ENCODE results near the gene STOX2. TPM values are rescaled to one million over a fixed set of nuclear protein-coding genes. Genes with fewer than 3 reads are reported as not detected.
A peak's percentile ranks its signal among the peaks of the same experiment; 100 is the strongest.
"Not testable (repeated sequence)": the region's sequence is repeated elsewhere in the genome, so short reads cannot be mapped to it uniquely, and the experiment has no call there.

STOX2 gene
- total RNA-seq, 1 donor, result 0.36 TPM

DNA sequence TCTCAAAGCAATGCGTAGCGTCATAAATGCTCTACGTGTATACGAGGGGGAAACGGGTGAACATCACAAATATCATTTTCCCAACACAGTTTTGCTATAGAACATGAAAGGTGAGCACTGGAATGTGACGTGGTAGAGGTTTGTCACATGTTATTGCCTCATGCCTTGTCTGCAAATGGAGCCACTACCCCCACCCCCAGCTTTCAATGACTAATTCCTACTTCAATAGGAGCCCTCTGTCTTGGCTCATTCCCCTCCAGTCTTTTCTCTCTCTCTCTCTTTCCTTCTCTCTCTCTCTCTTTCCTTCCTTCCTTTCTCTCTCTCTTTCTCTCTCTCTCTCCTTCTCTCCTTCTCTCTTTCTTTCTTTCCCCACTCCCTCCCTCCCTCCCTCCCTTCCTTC is 127.0 kb downstream of the STOX2 start:
- Histone ChIP-seq H3K4me1 (ENCODE audit: insufficient read depth, low read length) (no peaks in the 10 kb centered on the region), H3K27me3 (ENCODE audit: insufficient read depth, low read length) (no peaks in the 10 kb centered on the region), H3K27ac (ENCODE audit: low read depth, low read length) (no peak overlapping the region), H3K4me2 (ENCODE audit: insufficient read depth, low read length) (no peak overlapping the region), H4K20me1 (ENCODE audit: insufficient read depth, low read length) (no peaks in the 10 kb centered on the region), H2AFZ (ENCODE audit: low read length) (no peak overlapping the region), H3K79me2 (ENCODE audit: insufficient read depth, low read length) (no peaks in the 10 kb centered on the region), H3K36me3 (ENCODE audit: insufficient read depth, low read length) (no peaks in the 10 kb centered on the region), H3K9me3 (ENCODE audit: low read depth, low read length) (no peaks in the 10 kb centered on the region), H3K4me3 (ENCODE audit: insufficient read depth, low read length) (no peak overlapping the region)
- DNase-seq (ENCODE audit: insufficient read length, low spot score, missing footprints), result no peak
- TF ChIP-seq, protein P1, sequence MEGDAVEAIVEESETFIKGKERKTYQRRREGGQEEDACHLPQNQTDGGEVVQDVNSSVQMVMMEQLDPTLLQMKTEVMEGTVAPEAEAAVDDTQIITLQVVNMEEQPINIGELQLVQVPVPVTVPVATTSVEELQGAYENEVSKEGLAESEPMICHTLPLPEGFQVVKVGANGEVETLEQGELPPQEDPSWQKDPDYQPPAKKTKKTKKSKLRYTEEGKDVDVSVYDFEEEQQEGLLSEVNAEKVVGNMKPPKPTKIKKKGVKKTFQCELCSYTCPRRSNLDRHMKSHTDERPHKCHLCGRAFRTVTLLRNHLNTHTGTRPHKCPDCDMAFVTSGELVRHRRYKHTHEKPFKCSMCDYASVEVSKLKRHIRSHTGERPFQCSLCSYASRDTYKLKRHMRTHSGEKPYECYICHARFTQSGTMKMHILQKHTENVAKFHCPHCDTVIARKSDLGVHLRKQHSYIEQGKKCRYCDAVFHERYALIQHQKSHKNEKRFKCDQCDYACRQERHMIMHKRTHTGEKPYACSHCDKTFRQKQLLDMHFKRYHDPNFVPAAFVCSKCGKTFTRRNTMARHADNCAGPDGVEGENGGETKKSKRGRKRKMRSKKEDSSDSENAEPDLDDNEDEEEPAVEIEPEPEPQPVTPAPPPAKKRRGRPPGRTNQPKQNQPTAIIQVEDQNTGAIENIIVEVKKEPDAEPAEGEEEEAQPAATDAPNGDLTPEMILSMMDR (IDR thresholded peaks at IDR 0.05; ENCODE audit: extremely low read depth, low read depth, low read length), result no peak

DNA sequence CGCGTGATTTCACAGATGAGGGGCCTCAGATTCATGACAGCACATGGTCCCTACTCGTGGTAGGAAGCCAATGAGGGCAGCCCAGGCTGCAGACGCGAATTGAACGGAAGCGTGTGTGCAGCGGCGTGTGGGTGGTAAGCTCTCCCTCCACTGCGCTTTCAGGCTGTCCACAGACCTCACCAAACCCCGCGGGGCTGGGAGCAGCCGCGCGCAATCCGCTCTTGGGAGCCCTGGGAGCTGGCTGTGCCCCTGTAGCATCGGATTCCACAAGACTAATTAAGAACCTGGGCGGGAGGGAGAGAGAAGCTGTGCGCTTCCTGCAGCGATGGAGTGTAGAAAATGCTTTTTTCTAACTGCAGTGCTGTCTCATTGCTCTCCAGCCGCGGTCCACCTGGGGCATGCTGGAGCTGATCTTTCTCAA is 134.9 kb downstream of the STOX2 start:
- Histone ChIP-seq H3K27me3 (ENCODE audit: insufficient read depth, low read length) (no peaks in the 10 kb centered on the region), H2AFZ (ENCODE audit: low read length) (no peak overlapping the region), H3K27ac (ENCODE audit: low read depth, low read length) (no peak overlapping the region), H3K36me3 (ENCODE audit: insufficient read depth, low read length) (no peaks in the 10 kb centered on the region), H4K20me1 (ENCODE audit: insufficient read depth, low read length) (no peaks in the 10 kb centered on the region), H3K4me2 (ENCODE audit: insufficient read depth, low read length) (no peak overlapping the region), H3K4me1 (ENCODE audit: insufficient read depth, low read length) (no peaks in the 10 kb centered on the region), H3K79me2 (ENCODE audit: insufficient read depth, low read length) (no peaks in the 10 kb centered on the region), H3K4me3 (ENCODE audit: insufficient read depth, low read length) (no peak overlapping the region), H3K9me3 (ENCODE audit: low read depth, low read length) (no peaks in the 10 kb centered on the region)
- TF ChIP-seq, protein P1 (IDR thresholded peaks at IDR 0.05; ENCODE audit: extremely low read depth, low read depth, low read length), result no peak
- peak; percentile 8 for DNase-seq (ENCODE audit: insufficient read length, low spot score, missing footprints)

DNA sequence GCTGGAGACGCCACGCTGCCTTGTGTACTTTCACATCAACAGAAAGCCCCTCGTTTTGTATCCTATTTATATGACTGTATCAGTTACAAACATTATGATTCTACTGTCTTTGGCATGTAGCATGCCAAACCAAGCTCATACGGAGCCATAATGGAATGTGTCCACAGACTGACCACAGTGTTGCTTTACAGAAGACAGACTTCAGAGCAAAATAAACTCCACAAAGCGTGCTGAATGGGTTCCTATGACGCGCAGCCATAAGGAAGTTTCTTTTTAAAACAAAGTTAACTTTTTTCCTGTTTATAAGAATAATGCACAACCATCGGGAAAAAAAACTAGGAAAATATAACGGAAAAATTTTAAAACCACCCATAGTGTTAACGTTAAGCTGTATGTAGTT is 136.0 kb downstream of the STOX2 start:
- TF ChIP-seq, protein P1 (IDR thresholded peaks at IDR 0.05; ENCODE audit: extremely low read depth, low read depth, low read length), result no peak
- DNase-seq (ENCODE audit: insufficient read length, low spot score, missing footprints), result peak; percentile 17
- Histone ChIP-seq H3K4me3 (ENCODE audit: insufficient read depth, low read length) (no peak overlapping the region), H3K27ac (ENCODE audit: low read depth, low read length) (no peak overlapping the region), H3K4me1 (ENCODE audit: insufficient read depth, low read length) (no peaks in the 10 kb centered on the region), H3K4me2 (ENCODE audit: insufficient read depth, low read length) (no peak overlapping the region), H4K20me1 (ENCODE audit: insufficient read depth, low read length) (no peaks in the 10 kb centered on the region), H2AFZ (ENCODE audit: low read length) (no peak overlapping the region), H3K79me2 (ENCODE audit: insufficient read depth, low read length) (no peaks in the 10 kb centered on the region), H3K9me3 (ENCODE audit: low read depth, low read length) (no peaks in the 10 kb centered on the region), H3K27me3 (ENCODE audit: insufficient read depth, low read length) (no peaks in the 10 kb centered on the region), H3K36me3 (ENCODE audit: insufficient read depth, low read length) (no peaks in the 10 kb centered on the region)

DNA sequence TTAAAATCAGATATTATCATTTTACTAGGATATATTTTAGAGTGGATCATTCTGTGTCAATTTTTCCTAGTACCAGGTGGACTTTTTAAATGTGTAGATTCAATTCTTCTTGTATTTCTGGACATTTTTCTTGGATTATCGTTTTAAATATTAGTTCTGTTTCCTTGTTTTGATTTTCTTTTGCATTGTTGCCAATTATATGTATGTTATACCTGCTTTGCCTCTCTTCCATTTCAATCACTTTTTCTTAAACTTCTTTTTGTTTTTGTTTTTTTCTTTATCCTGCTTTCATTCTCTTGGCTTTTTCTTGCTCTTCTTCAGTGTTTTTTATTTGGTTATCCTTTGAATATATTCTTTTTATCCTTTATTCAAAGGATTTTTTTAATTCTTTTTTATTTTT is 141.0 kb downstream of the STOX2 start:
- H4K20me1 ChIP-seq (ENCODE audit: insufficient read depth, low read length), result no peaks in the 10 kb centered on the region

DNA sequence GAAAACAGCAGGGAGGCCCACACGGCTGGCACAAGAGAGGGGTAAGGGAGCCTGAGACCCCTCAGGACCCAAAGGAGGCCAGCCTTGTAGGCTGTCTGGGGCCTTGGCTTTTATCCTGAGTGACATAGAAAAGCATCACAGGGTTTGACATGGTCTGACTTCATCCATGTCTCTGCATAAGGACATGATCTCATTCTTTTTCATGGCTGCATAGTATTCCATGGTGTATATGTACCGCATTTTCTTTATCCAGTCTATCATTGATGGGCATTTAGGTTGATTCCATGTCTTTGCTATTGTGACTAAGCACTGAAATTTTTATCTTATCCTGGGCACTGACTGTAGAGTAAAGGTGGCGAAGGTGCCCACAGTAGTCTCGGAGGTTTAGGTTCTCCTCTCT is 146.2 kb downstream of the STOX2 start:
- H3K4me3 ChIP-seq (ENCODE audit: insufficient read depth, low read length); H3K36me3 ChIP-seq (ENCODE audit: insufficient read depth, low read length); H3K4me1 ChIP-seq (ENCODE audit: insufficient read depth, low read length); H3K9me3 ChIP-seq (ENCODE audit: low read depth, low read length); H4K20me1 ChIP-seq (ENCODE audit: insufficient read depth, low read length); DNase-seq (ENCODE audit: insufficient read length, low spot score, missing footprints); H3K27me3 ChIP-seq (ENCODE audit: insufficient read depth, low read length); H2AFZ ChIP-seq (ENCODE audit: low read length); H3K27ac ChIP-seq (ENCODE audit: low read depth, low read length); H3K4me2 ChIP-seq (ENCODE audit: insufficient read depth, low read length); H3K79me2 ChIP-seq (ENCODE audit: insufficient read depth, low read length): not testable (repeated sequence)

More for the DNA sequence above, 141.0 kb downstream of the STOX2 start:
- Histone ChIP-seq H2AFZ (ENCODE audit: low read length) (no peak overlapping the region), H3K9me3 (ENCODE audit: low read depth, low read length) (peaks cover 4% of the 10 kb centered on the region), H3K4me1 (ENCODE audit: insufficient read depth, low read length) (no peaks in the 10 kb centered on the region), H3K4me3 (ENCODE audit: insufficient read depth, low read length) (no peak overlapping the region), H3K79me2 (ENCODE audit: insufficient read depth, low read length) (no peaks in the 10 kb centered on the region), H3K4me2 (ENCODE audit: insufficient read depth, low read length) (no peak overlapping the region), H3K27ac (ENCODE audit: low read depth, low read length) (no peak overlapping the region), H3K27me3 (ENCODE audit: insufficient read depth, low read length) (no peaks in the 10 kb centered on the region), H3K36me3 (ENCODE audit: insufficient read depth, low read length) (no peaks in the 10 kb centered on the region)
- TF ChIP-seq, protein P1 (IDR thresholded peaks at IDR 0.05; ENCODE audit: extremely low read depth, low read depth, low read length), result no peak
- DNase-seq (ENCODE audit: insufficient read length, low spot score, missing footprints), result no peak

Data from osteoblast (primary cell).